ENCODE results near the gene PCDHGA8.
A peak's percentile ranks its signal among the peaks of the same experiment; 100 is the strongest.
"Not testable (repeated sequence)": the region's sequence is repeated elsewhere in the genome, so short reads cannot be mapped to it uniquely, and the experiment has no call there.

DNA sequence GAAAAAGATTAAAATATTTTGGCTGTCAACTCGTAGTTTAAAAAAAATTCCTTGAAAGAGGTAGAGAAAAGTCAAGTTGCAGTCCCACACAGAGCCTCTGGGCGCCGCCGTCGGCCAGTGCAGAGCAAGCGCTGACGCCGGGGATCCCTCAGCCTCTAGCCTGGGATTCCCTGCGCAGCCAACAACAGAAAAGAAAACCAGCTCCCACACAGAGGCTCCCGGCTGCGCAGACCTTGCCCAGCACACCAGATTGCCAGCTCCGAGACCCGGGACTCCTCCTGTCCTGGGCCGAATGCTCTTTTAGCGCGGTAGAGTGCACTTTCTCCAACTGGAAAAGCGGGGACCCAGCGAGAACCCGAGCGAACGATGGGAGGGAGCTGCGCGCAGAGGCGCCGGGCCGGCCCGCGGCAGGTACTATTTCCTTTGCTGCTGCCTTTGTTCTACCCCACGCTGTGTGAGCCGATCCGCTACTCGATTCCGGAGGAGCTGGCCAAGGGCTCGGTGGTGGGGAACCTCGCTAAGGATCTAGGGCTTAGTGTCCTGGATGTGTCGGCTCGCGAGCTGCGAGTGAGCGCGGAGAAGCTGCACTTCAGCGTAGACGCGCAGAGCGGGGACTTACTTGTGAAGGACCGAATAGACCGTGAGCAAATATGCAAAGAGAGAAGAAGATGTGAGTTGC, 25.2 kb downstream of the PCDHGA8 start, which contains the start of gene PCDHGB7:
- TF ChIP-seq, protein P1, sequence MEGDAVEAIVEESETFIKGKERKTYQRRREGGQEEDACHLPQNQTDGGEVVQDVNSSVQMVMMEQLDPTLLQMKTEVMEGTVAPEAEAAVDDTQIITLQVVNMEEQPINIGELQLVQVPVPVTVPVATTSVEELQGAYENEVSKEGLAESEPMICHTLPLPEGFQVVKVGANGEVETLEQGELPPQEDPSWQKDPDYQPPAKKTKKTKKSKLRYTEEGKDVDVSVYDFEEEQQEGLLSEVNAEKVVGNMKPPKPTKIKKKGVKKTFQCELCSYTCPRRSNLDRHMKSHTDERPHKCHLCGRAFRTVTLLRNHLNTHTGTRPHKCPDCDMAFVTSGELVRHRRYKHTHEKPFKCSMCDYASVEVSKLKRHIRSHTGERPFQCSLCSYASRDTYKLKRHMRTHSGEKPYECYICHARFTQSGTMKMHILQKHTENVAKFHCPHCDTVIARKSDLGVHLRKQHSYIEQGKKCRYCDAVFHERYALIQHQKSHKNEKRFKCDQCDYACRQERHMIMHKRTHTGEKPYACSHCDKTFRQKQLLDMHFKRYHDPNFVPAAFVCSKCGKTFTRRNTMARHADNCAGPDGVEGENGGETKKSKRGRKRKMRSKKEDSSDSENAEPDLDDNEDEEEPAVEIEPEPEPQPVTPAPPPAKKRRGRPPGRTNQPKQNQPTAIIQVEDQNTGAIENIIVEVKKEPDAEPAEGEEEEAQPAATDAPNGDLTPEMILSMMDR (IDR thresholded peaks at IDR 0.05; ENCODE audit: insufficient read depth, low read length, poor library complexity, severe bottlenecking) = peak; percentile 21
- not testable (repeated sequence) for TF ChIP-seq EZH2phosphoT487 (conservative IDR thresholded peaks at IDR 0.05; ENCODE audit: low read length)
